ENCODE measurements around the gene SLC3A2.
"Not testable (repeated sequence)": the region's sequence is repeated elsewhere in the genome, so short reads cannot be mapped to it uniquely, and the experiment has no call there.

Gene SLC3A2

GRCh38 chr11:62852523-62853188, 28.0 kb upstream of the SLC3A2 start:
- DNase-seq, result no peak

- no peak for DNase-seq
Observed at GRCh38 chr11:62853279-62853965, 27.3 kb upstream of the SLC3A2 start.

GRCh38 chr11:62854013-62854824, 26.5 kb upstream of the SLC3A2 start:
- no peak for DNase-seq

GRCh38 chr11:62854825-62855570, 25.7 kb upstream of the SLC3A2 start:
- no peak for DNase-seq

- DNase-seq, result peak; percentile 98
Observed at GRCh38 chr11:62855571-62856332, 24.9 kb upstream of the SLC3A2 start.

- no peak for DNase-seq
Observed at GRCh38 chr11:62856333-62856895, 24.3 kb upstream of the SLC3A2 start.

- DNase-seq, result no peak
Observed at GRCh38 chr11:62857541-62857982, 23.1 kb upstream of the SLC3A2 start.

GRCh38 chr11:62858201-62858600, 22.5 kb upstream of the SLC3A2 start:
- DNase-seq, result no peak

GRCh38 chr11:62859281-62859703, 21.4 kb upstream of the SLC3A2 start:
- DNase-seq, result not testable (repeated sequence)

GRCh38 chr11:62860835-62861563, 19.7 kb upstream of the SLC3A2 start:
- DNase-seq, result no peak

- not testable (repeated sequence) for DNase-seq
Observed at GRCh38 chr11:62861564-62862192, 19.0 kb upstream of the SLC3A2 start.

GRCh38 chr11:62863687-62864335, 16.9 kb upstream of the SLC3A2 start:
- DNase-seq, result no peak

GRCh38 chr11:62865635-62866034, 15.1 kb upstream of the SLC3A2 start:
- no peak for DNase-seq

GRCh38 chr11:62874851-62875250, 5.8 kb upstream of the SLC3A2 start:
- DNase-seq, result no peak

GRCh38 chr11:62875698-62876478, 4.8 kb upstream of the SLC3A2 start:
- no peak for DNase-seq

GRCh38 chr11:62876712-62877111, 4.0 kb upstream of the SLC3A2 start:
- DNase-seq, result no peak

- DNase-seq, result no peak
Observed at GRCh38 chr11:62879235-62879978, 1.3 kb upstream of the SLC3A2 start.

GRCh38 chr11:62880231-62880802, 379 bp upstream of the SLC3A2 start:
- peak; percentile 3 for DNase-seq

All from CD4-positive, alpha-beta T cell treated with Interferon gamma for 1 hour (primary cell).